ACC112 (cell line): ENCODE measurements around the gene DGKB.
A peak's percentile ranks its signal among the peaks of the same experiment; 100 is the strongest.

ENCODE experiments used
- H2AFZ ChIP-seq: fragments of 200-600 bp; sonication (generic); one replicate; pipeline ENCODE4 v1.6.0; 2017; ENCODE audit warnings: antibody characterized with exemption, low read length; ENCODE audit not compliant: unreplicated experiment
- H3K27ac ChIP-seq: fragments of 200-600 bp; sonication (generic); 2 replicates; pipeline ENCODE4 v1.5.1; 2014; ENCODE audit warnings: low read depth, mild to moderate bottlenecking, antibody characterized with exemption, low read length, moderate library complexity
- H3K27me3 ChIP-seq: fragments of 200-600 bp; sonication (generic); 2 replicates; pipeline ENCODE4 v1.6.1; 2014; ENCODE audit warnings: mild to moderate bottlenecking, antibody characterized with exemption, low read length, moderate library complexity, mixed read lengths; ENCODE audit not compliant: insufficient read depth
- H3K36me3 ChIP-seq: fragments of 200-600 bp; sonication (generic); 2 replicates; pipeline ENCODE4 v1.6.1; 2016; ENCODE audit warnings: mild to moderate bottlenecking, antibody characterized with exemption, low read length, moderate library complexity, mixed read lengths; ENCODE audit not compliant: insufficient read depth
- H3K4me1 ChIP-seq: fragments of 200-600 bp; sonication (generic); one replicate; pipeline ENCODE4 v1.6.1; 2016; ENCODE audit warnings: low read length, mixed read lengths; ENCODE audit not compliant: insufficient read depth, unreplicated experiment, control insufficient read depth
- H3K4me3 ChIP-seq: fragments of 200-600 bp; sonication (generic); 2 replicates; pipeline ENCODE4 v1.5.1; 2014; ENCODE audit warnings: mild to moderate bottlenecking, low read depth, low read length
- H3K79me2 ChIP-seq: fragments of 200-600 bp; sonication (generic); one replicate; pipeline ENCODE4 v1.6.0; 2016; ENCODE audit warnings: low read length; ENCODE audit not compliant: control insufficient read depth, unreplicated experiment, insufficient read depth

DGKB gene

GRCh38 chr7:14570750-14571607 lies 331.6 kb downstream of the DGKB start:
- Histone ChIP-seq H3K36me3 (no peaks in the 10 kb centered on the region), H3K4me3 (no peak overlapping the region), H3K27me3 (no peaks in the 10 kb centered on the region), H3K27ac (no peak overlapping the region), H2AFZ (no peak overlapping the region), H3K79me2 (no peaks in the 10 kb centered on the region), H3K4me1 (no peaks in the 10 kb centered on the region)

GRCh38 chr7:14552060-14552459 lies 350.5 kb downstream of the DGKB start:
- H3K27me3 ChIP-seq, result no peaks in the 10 kb centered on the region
- H3K79me2 ChIP-seq, result no peaks in the 10 kb centered on the region
- no peaks in the 10 kb centered on the region for H3K36me3 ChIP-seq
- H3K27ac ChIP-seq, result no peak overlapping the region
- no peaks in the 10 kb centered on the region for H3K4me1 ChIP-seq
- no peak overlapping the region for H3K4me3 ChIP-seq
- H2AFZ ChIP-seq, result no peak overlapping the region

- Histone ChIP-seq H3K79me2 (no peaks in the 10 kb centered on the region), H3K4me1 (no peaks in the 10 kb centered on the region)
Observed at GRCh38 chr7:14551310-14551709, 351.2 kb downstream of the DGKB start.

GRCh38 chr7:14542624-14543023 lies 359.9 kb downstream of the DGKB start:
- no peak overlapping the region for H3K4me3 ChIP-seq
- no peaks in the 10 kb centered on the region for H3K36me3 ChIP-seq
- H3K27ac ChIP-seq, result no peak overlapping the region
- H3K27me3 ChIP-seq, result no peaks in the 10 kb centered on the region
- no peaks in the 10 kb centered on the region for H3K79me2 ChIP-seq
- no peak overlapping the region for H2AFZ ChIP-seq
- H3K4me1 ChIP-seq, result no peaks in the 10 kb centered on the region

More at GRCh38 chr7:14551310-14551709, 351.2 kb downstream of the DGKB start:
- no peaks in the 10 kb centered on the region for H3K36me3 ChIP-seq
- H3K27ac ChIP-seq, result no peak overlapping the region
- peak overlapping the region; percentile 2 for H2AFZ ChIP-seq
- H3K27me3 ChIP-seq, result no peaks in the 10 kb centered on the region
- H3K4me3 ChIP-seq, result no peak overlapping the region

GRCh38 chr7:14521183-14521582 lies 381.4 kb downstream of the DGKB start:
- H3K4me1 ChIP-seq, result peaks cover 8% of the 10 kb centered on the region
- H3K4me3 ChIP-seq, result peak overlapping the region; percentile 63
- H3K36me3 ChIP-seq, result no peaks in the 10 kb centered on the region
- H3K27ac ChIP-seq, result no peak overlapping the region
- H3K79me2 ChIP-seq, result no peaks in the 10 kb centered on the region
- peak overlapping the region; percentile 62 for H2AFZ ChIP-seq
- H3K27me3 ChIP-seq, result no peaks in the 10 kb centered on the region

GRCh38 chr7:14510268-14510667 lies 392.3 kb downstream of the DGKB start:
- Histone ChIP-seq H3K36me3 (no peaks in the 10 kb centered on the region), H2AFZ (no peak overlapping the region), H3K79me2 (no peaks in the 10 kb centered on the region), H3K4me3 (no peak overlapping the region), H3K27me3 (no peaks in the 10 kb centered on the region), H3K27ac (no peak overlapping the region), H3K4me1 (peaks cover 19% of the 10 kb centered on the region)

- Histone ChIP-seq H3K4me3 (no peak overlapping the region; the same call in 1 of the 2 replicates), H3K27ac (no peak overlapping the region), H3K27me3 (no peaks in the 10 kb centered on the region), H3K79me2 (no peaks in the 10 kb centered on the region), H2AFZ (no peak overlapping the region), H3K36me3 (no peaks in the 10 kb centered on the region), H3K4me1 (peaks cover 19% of the 10 kb centered on the region)
Observed at GRCh38 chr7:14507617-14508016, 394.9 kb downstream of the DGKB start.

GRCh38 chr7:14505906-14506305 lies 396.6 kb downstream of the DGKB start:
- Histone ChIP-seq H3K27me3 (no peaks in the 10 kb centered on the region), H3K4me1 (peaks cover 19% of the 10 kb centered on the region), H2AFZ (no peak overlapping the region), H3K4me3 (no peak overlapping the region), H3K36me3 (no peaks in the 10 kb centered on the region), H3K79me2 (no peaks in the 10 kb centered on the region), H3K27ac (no peak overlapping the region)

GRCh38 chr7:14504134-14504533 lies 398.4 kb downstream of the DGKB start:
- H3K4me1 ChIP-seq, result peaks cover 19% of the 10 kb centered on the region
- H3K27me3 ChIP-seq, result no peaks in the 10 kb centered on the region
- H3K36me3 ChIP-seq, result no peaks in the 10 kb centered on the region
- H3K4me3 ChIP-seq, result no peak overlapping the region
- H3K27ac ChIP-seq, result no peak overlapping the region
- no peaks in the 10 kb centered on the region for H3K79me2 ChIP-seq
- H2AFZ ChIP-seq, result no peak overlapping the region

GRCh38 chr7:14503623-14504022 lies 398.9 kb downstream of the DGKB start:
- Histone ChIP-seq H3K27me3 (no peaks in the 10 kb centered on the region), H3K27ac (no peak overlapping the region), H3K79me2 (no peaks in the 10 kb centered on the region), H2AFZ (no peak overlapping the region), H3K4me1 (peaks cover 17% of the 10 kb centered on the region), H3K4me3 (no peak overlapping the region), H3K36me3 (no peaks in the 10 kb centered on the region)

GRCh38 chr7:14501436-14501835 lies 401.1 kb downstream of the DGKB start:
- H3K4me1 ChIP-seq, result peaks cover 7% of the 10 kb centered on the region
- no peak overlapping the region for H3K4me3 ChIP-seq
- H3K36me3 ChIP-seq, result no peaks in the 10 kb centered on the region
- no peaks in the 10 kb centered on the region for H3K79me2 ChIP-seq
- no peak overlapping the region for H2AFZ ChIP-seq
- no peaks in the 10 kb centered on the region for H3K27me3 ChIP-seq
- H3K27ac ChIP-seq, result no peak overlapping the region
